GM12878 (cell line): ENCODE results near the gene DKC1. TPM values are rescaled to one million over a fixed set of nuclear protein-coding genes. Genes with fewer than 3 reads are reported as not detected.

Experiments used
- ATAC-seq: fragments of 200-7000 bp; cut with Tn5 transposase; 3 replicates; pipeline ENCODE4 v1.9.1; 2020; ENCODE audit warnings: mild to moderate bottlenecking, moderate library complexity
- BruUV-seq: library from RNA; stranded (reverse); fragments of 400-500 nt; replicated peaks from 2 replicates; lab custom pipeline; 2021; lab: Mats Ljungman, UMichigan
- CTCF ChIA-PET: fragments of 300-600 bp; sonication (Branson Sonifier 250); formaldehyde crosslinking; extraction: SDS; loops from one replicate; lab custom pipeline; 2021; ENCODE audit warnings: inconsistent platforms; lab: Yijun Ruan, JAX
- POLR2A ChIA-PET: fragments of 350-600 bp; formaldehyde crosslinking; extraction: SDS; loops from one replicate; lab custom pipeline; 2021; ENCODE audit warnings: inconsistent platforms; lab: Charles Lee
- RAD21 ChIA-PET: fragments of 300-600 bp; sonication (Branson Sonifier 250); formaldehyde crosslinking; loops from one replicate; lab custom pipeline; 2023; ENCODE audit warnings: antibody characterized with exemption; ENCODE audit not compliant: unreplicated experiment; lab: Charles Lee
- SMC1A ChIA-PET: fragments of 300-600 bp; sonication (Branson Sonifier 250); formaldehyde crosslinking; loops from one replicate; lab custom pipeline; 2023; ENCODE audit not compliant: unreplicated experiment, uncharacterized antibody; lab: Charles Lee
- DNase-seq: peaks from one replicate; pipeline ENCODE4 v3.0.0-alpha.2; 2011; ENCODE audit warnings: low read depth, low spot score
- FAIRE-seq: peaks from 3 replicates; lab custom pipeline; 2011; peaks lifted over from hg19 to GRCh38; lab: Jason Lieb, UNC
- H2AFZ ChIP-seq: 2 replicates; pipeline ENCODE4 v1.6.0; 2011; ENCODE audit warnings: low read depth, low read length, control low read depth; ENCODE audit not compliant: control insufficient read depth
- H3K27ac ChIP-seq: 2 replicates; pipeline ENCODE4 v1.5.1; 2011; ENCODE audit warnings: control low read depth; ENCODE audit not compliant: control insufficient read depth, insufficient read depth
- H3K27me3 ChIP-seq, 2 experiments: replicated peaks in 1 of 2; 2 replicates each; pipeline versions ENCODE4 v1.6.0 to v1.6.1; 2011; ENCODE audit warnings: low read length in 1 of 2; ENCODE audit not compliant: control insufficient read depth in 2 of 2, insufficient read depth in 2 of 2
- H3K36me3 ChIP-seq, 2 experiments: 2 replicates each; pipeline ENCODE4 v1.5.1; 2011; ENCODE audit warnings: low read length in 1 of 2; ENCODE audit not compliant: control insufficient read depth in 2 of 2, insufficient read depth in 2 of 2
- H3K4me1 ChIP-seq: 2 replicates; pipeline ENCODE4 v1.6.1; 2011; ENCODE audit warnings: mild to moderate bottlenecking, low read length, moderate library complexity, mixed read lengths; ENCODE audit not compliant: control insufficient read depth, insufficient read depth
- H3K4me2 ChIP-seq: 2 replicates; pipeline ENCODE4 v1.6.0; 2011; ENCODE audit warnings: control low read depth; ENCODE audit not compliant: control insufficient read depth, insufficient read depth
- H3K4me3 ChIP-seq: fragments of 200-600 bp; sonication (generic); 2 replicates; pipeline ENCODE4 v1.5.1; 2016
- H3K79me2 ChIP-seq: 2 replicates; pipeline ENCODE4 v1.6.0; 2011; ENCODE audit warnings: low read length; ENCODE audit not compliant: control insufficient read depth, insufficient read depth
- H3K9ac ChIP-seq: 2 replicates; pipeline ENCODE4 v1.8.0; 2011; ENCODE audit warnings: low read length, control low read depth, mixed read lengths; ENCODE audit not compliant: control insufficient read depth, insufficient read depth
- H3K9me3 ChIP-seq: replicated peaks from 3 replicates; pipeline ENCODE4 v1.5.1; 2011; ENCODE audit warnings: mild to moderate bottlenecking, low read length; ENCODE audit not compliant: control insufficient read depth, insufficient read depth
- H4K20me1 ChIP-seq: 2 replicates; pipeline ENCODE4 v1.6.0; 2011; ENCODE audit not compliant: control insufficient read depth, insufficient read depth
- ASH2L ChIP-seq: fragments of 300-600, 200-600 bp; sonication (generic); IDR thresholded peaks from 2 replicates; pipeline ENCODE4 v1.6.1; 2017; ENCODE audit warnings: low read depth, mild to moderate bottlenecking, borderline replicate concordance
- ATF3 ChIP-seq: IDR thresholded peaks from 2 replicates; pipeline ENCODE4 v1.6.1; 2011; ENCODE audit warnings: low read depth, mild to moderate bottlenecking, low read length, moderate library complexity, borderline replicate concordance; ENCODE audit errors: extremely low read depth
- ATF7 ChIP-seq: fragments of 450-650 bp; IDR thresholded peaks from 2 replicates; pipeline ENCODE4 v1.6.1; 2016; ENCODE audit warnings: low read depth, mild to moderate bottlenecking
- MEF2A ChIP-seq: IDR thresholded peaks from 2 replicates; pipeline ENCODE4 v1.6.1; 2011; ENCODE audit warnings: low read depth, mild to moderate bottlenecking, low read length, moderate library complexity; ENCODE audit not compliant: insufficient read depth
- RAD21 ChIP-seq: IDR thresholded peaks from 2 replicates; pipeline ENCODE4 v1.6.1; 2011; ENCODE audit warnings: mild to moderate bottlenecking, low read depth, low read length, moderate library complexity; ENCODE audit not compliant: insufficient read depth
- SP1 ChIP-seq: IDR thresholded peaks from one replicate; pipeline ENCODE4 v1.6.1; 2011; ENCODE audit warnings: low read depth, low read length
- SREBF2 ChIP-seq: IDR thresholded peaks from 2 replicates; pipeline ENCODE4 v1.6.1; 2012; ENCODE audit warnings: mild to moderate bottlenecking, low read length
- ZNF687 ChIP-seq: fragments of 450-650 bp; IDR thresholded peaks from 2 replicates; pipeline ENCODE4 v1.6.1; 2017; ENCODE audit warnings: mild to moderate bottlenecking, moderate library complexity
- WGBS: methylation state at CpG from one replicate; pipeline ENCODE4 v1.1.6; 2016; ENCODE audit warnings: low lambda C conversion rate; ENCODE audit not compliant: insufficient replicate concordance, insufficient coverage; ENCODE audit errors: missing lambda C conversion rate; 5-methylcytosine and 5-hydroxymethylcytosine counted together
- in situ Hi-C: fragments of 300-500 bp; cut with MboI; formaldehyde crosslinking; loops from 9 replicates; pipeline ENCODE4 v1.14.3; 2018; ENCODE audit warnings: mixed read lengths
- intact Hi-C: fragments of 100-400 bp; cut with micrococcal nuclease; formaldehyde crosslinking; loops from one replicate; pipeline ENCODE4 v1.14.2; 2022; ENCODE audit not compliant: unreplicated experiment
- polyA plus RNA-seq, 11 experiments: library from polyadenylated mRNA; depleted of rRNA in 4 of 11; unstranded in 6 of 11; stranded (reverse) in 5 of 11; fragments of >200 nt; fragmentation: Nextera tagmentation in 4 of 11; fragmentation: Illumina TruSeq in 1 of 11; extraction: Ambion mirVana in 4 of 11; extraction: Trizol in 1 of 11; gene quantifications; 1 replicate in 1 of 11; 2 replicates in 10 of 11; pipeline versions ENCODE4 v1.2.1 to v1.2.3, GENCODE V29; 2011 to 2016; ENCODE audit warnings: inconsistent platforms in 2 of 11, missing spikeins in 2 of 11, low read depth in 1 of 11
- total RNA-seq, 4 experiments: library from RNA; depleted of rRNA in 3 of 4; stranded (reverse); fragments of >200 nt in 3 of 4; fragmentation: Illumina TruSeq in 1 of 4; extraction: Trizol in 1 of 4; gene quantifications; 2 replicates each; pipeline versions ENCODE4 v1.2.1 to v1.2.3, GENCODE V29; 2013 to 2021

Gene DKC1
- total and polyA plus RNA-seq, 10 of the 15 experiments (the other 5 are each of a cell fraction or from before 2014, with no cell fraction given) = 70.1 to 159 (median 116) TPM

- peak overlapping the region; percentile 45; the same call in 1 of the 2 replicates for H3K4me3 ChIP-seq
- no peaks in the 10 kb centered on the region for H3K27me3 ChIP-seq
- H3K9ac ChIP-seq = no peak overlapping the region
- POLR2A ChIA-PET = no interaction called here
- no TSS peak for BruUV-seq
- in situ Hi-C loops = loop anchor here (25.0 kb wide), 1 partner anchor 163 kb away; the partner anchor contains the start of gene CTAG1A
- H3K27ac ChIP-seq = no peak overlapping the region
- no peak for DNase-seq
- no peak overlapping the region for H2AFZ ChIP-seq
- TF ChIP-seq SP1 (no peak), ZNF687 (no peak), ATF7 (no peak), ATF3 (no peak), MEF2A (no peak), RAD21 (no peak), ASH2L (no peak), SREBF2 (no peak)
- TF ChIP-seq, all 136 proteins: peak for 0
- no peaks in the 10 kb centered on the region for H4K20me1 ChIP-seq
- intact Hi-C loops = loop anchor here (2.0 kb wide), 1 partner anchor 91 kb away; no protein-coding TSS in a partner anchor
- H3K4me2 ChIP-seq = peak overlapping the region; percentile 57; the same call in 1 of the 2 replicates
- H3K4me1 ChIP-seq = no peaks in the 10 kb centered on the region
- ATAC-seq = no peak
- FAIRE-seq = no peak
- H3K9me3 ChIP-seq = no peaks in the 10 kb centered on the region
- ChIA-PET CTCF (interaction anchor here (1.0 to 3.9 kb wide), 16 partner anchors 8 to 151 kb away, joined by 3 to 28 read pairs (median 3); partner anchors contain the start of gene DKC1), RAD21 (interaction anchor here (0.9 to 2.8 kb wide), 4 partner anchors 31 to 79 kb away, joined by 3 to 10 read pairs (median 4); no protein-coding TSS in a partner anchor), SMC1A (interaction anchor here (0.9 to 1.3 kb wide), 4 partner anchors 10 to 90 kb away, joined by 3 read pairs; no protein-coding TSS in a partner anchor)
- H3K36me3 ChIP-seq = no peaks in the 10 kb centered on the region
- no peaks in the 10 kb centered on the region for H3K79me2 ChIP-seq
- 59% methylated on average over 6 of the region's 6 CpGs for whole genome bisulfite sequencing
Measured at GRCh38 chrX:154749856-154750255, 12.8 kb upstream of the DKC1 start.
